ENCODE measurements around the gene NXNL1.

- TF ChIP-seq, protein P1, sequence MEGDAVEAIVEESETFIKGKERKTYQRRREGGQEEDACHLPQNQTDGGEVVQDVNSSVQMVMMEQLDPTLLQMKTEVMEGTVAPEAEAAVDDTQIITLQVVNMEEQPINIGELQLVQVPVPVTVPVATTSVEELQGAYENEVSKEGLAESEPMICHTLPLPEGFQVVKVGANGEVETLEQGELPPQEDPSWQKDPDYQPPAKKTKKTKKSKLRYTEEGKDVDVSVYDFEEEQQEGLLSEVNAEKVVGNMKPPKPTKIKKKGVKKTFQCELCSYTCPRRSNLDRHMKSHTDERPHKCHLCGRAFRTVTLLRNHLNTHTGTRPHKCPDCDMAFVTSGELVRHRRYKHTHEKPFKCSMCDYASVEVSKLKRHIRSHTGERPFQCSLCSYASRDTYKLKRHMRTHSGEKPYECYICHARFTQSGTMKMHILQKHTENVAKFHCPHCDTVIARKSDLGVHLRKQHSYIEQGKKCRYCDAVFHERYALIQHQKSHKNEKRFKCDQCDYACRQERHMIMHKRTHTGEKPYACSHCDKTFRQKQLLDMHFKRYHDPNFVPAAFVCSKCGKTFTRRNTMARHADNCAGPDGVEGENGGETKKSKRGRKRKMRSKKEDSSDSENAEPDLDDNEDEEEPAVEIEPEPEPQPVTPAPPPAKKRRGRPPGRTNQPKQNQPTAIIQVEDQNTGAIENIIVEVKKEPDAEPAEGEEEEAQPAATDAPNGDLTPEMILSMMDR (IDR thresholded peaks at IDR 0.05; ENCODE audit: low read depth, low read length, poor library complexity, severe bottlenecking) = no peak
- no peak for TF ChIP-seq EZH2phosphoT487 (IDR thresholded peaks at IDR 0.05; ENCODE audit: borderline replicate concordance, low read length)
Observed at GRCh38 chr19:17495639-17496296, 35.0 kb upstream of the NXNL1 start.

Data from DOHH2 (cell line).